WI38 (cell line): ENCODE results near the gene ENTPD3.

Experiments
- H3K4me3 ChIP-seq: 2 replicates; pipeline ENCODE4 v1.5.1; 2011; ENCODE audit warnings: low read depth, mild to moderate bottlenecking, control low read depth, low read length
- CTCF ChIP-seq: IDR thresholded peaks from 2 replicates; pipeline ENCODE4 v1.5.1; 2012; ENCODE audit warnings: low read depth, mild to moderate bottlenecking, control low read depth, low read length

The ENTPD3 gene

DNA sequence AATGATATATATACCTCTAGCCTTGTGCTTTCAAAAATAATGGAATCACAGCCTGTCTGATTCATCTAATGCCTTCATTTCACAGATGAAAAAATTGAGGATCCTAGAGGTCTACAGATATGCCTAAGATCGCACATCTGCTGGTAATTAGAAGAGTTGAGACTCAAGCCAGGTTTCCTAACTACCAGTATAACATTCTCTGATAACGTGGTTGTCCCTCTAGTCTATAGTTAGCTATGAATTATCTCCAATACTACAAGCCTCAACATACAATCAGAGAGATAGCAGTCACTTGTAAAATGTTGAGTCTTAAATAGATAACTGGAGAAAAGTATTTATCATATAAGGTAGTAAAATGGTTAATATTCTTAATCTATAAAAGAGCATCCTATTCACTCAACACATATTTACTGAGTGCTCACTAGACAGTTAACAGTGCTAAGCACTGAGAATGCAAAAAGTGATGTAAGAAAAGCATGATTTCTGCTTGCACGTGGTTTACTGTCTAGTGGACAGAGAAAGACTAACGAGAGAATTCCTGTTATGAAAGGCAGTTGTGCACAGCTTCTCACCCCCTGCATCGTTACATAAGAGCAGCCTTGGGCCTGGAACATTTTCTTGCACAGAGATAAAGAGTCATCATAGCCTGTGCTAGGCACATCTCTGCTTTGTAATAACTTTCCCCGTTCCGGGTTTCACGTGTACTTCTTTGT is 4.9 kb upstream of the ENTPD3 start:
- TF ChIP-seq CTCF: no peak
- no peak overlapping the region for H3K4me3 ChIP-seq

DNA sequence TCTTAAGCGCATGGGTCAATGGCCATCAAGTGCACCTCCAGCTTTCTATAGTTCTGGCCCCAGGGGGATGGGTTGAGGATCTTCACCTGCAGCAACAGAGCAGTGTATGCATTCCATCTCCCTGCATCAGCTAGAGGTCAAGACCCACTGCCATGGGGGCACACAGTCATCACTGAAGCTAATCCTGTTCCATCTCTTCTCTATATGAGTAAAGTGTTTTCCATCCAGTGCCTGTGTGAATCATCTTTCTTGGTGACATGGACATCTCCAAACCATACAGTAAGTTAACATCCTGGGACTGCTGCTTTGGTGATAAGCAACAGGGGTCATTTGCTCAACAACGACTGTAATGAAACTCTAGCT is 4.4 kb upstream of the ENTPD3 start:
- no peak overlapping the region for H3K4me3 ChIP-seq
- no peak for TF ChIP-seq CTCF

DNA sequence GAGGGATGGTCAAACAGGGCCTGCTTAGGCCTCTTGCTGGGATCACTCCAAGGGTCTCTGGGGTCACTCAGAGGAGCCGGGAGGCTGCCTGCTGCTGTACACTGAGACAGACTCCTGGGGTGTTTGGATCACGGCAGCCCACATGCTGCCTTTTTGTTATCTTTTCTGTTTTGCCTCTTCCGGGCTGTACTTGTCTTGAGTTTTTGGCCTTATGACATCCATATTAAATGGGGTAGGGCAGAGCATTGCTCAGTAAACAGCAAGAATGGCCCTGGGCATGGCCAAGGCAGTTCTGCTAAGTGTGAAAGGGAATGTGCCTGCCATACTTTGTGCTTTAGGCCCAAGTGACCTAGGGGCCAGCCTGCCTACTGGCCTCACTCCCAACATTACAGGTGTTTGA is 771 bp upstream of the ENTPD3 start:
- H3K4me3 ChIP-seq: no peak overlapping the region
- TF ChIP-seq CTCF: no peak

GRCh38 chr3:40387895-40388254 is 891 bp downstream of the ENTPD3 start:
- no peak overlapping the region for H3K4me3 ChIP-seq
- no peak for TF ChIP-seq CTCF

- TF ChIP-seq CTCF: no peak
- no peak overlapping the region for H3K4me3 ChIP-seq
These were observed 9.4 kb downstream of the ENTPD3 start for GRCh38 chr3:40396406-40396805.

DNA sequence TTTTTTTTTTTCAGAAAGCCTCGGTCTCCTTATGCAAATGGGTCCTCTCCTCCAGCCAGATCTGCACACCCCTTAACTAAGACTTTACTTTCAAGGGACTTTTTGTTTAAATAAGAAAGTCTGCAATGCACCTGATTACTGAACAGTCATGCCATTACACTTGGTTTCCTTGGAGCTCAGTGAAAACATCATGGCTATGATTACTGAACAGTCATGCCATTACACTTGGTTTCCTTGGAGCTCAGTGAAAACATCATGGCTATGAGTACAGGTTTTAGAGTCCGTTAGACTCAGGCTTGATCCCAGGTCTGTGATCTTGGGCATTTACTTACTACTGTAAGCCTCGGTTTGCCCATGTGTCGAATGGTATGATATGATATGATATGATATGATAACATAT is 10.1 kb downstream of the ENTPD3 start:
- H3K4me3 ChIP-seq: no peak overlapping the region
- TF ChIP-seq CTCF: no peak

DNA sequence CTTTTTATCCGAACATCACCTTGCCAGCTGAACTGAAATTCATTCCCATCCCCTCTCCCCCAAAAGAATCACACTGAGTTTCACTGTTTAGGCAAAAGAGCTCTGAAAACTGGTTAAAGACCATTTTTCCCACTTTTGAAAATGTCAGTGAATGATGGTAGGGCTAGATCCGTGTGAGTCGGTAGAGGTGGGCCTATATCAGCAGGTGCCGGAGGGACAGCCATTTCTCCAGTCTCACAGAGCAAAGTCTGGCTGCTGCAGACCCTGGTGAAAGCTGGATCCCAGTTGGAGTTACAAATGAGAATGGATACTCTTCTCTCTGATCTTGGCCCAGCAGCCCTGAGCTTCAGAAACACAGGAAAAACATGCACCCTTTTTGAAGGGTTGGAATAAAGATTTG is 10.9 kb downstream of the ENTPD3 start:
- no peak overlapping the region for H3K4me3 ChIP-seq
- TF ChIP-seq CTCF: no peak
